NK-92 (cell line): ENCODE measurements around the gene ROBO2.

Experiments
- DNase-seq: peaks from one replicate; lab custom pipeline; 2025; ENCODE audit not compliant: unreplicated experiment; lab: John Stamatoyannopoulos, UW

Gene ROBO2

GRCh38 chr3:77467702-77468625, 428.1 kb downstream of the ROBO2 start:
- DNase-seq = no peak

- DNase-seq = no peak
These were observed 428.7 kb downstream of the ROBO2 start for GRCh38 chr3:77468626-77469020.

GRCh38 chr3:77475507-77475906, 435.6 kb downstream of the ROBO2 start:
- no peak for DNase-seq

DNA sequence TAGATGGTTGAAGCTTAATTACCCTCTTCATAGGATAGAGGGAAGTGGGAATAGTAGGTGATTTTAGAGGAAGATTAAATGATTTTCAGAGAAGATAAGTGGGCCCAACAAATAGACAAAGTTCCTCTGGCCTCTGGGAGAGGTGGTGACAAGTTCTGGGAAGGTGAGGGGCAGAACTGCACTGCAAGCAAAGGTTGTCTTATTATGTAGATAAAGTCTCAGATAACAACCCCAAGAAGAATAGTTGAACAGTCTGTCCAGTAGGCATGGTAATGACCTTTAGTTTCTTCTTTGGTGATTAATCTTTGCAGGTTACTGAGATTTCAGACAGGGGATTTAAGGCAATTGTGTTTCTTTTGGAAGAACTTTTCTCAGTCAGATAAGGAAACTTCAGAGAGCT, 439.1 kb downstream of the ROBO2 start:
- no peak for DNase-seq

DNA sequence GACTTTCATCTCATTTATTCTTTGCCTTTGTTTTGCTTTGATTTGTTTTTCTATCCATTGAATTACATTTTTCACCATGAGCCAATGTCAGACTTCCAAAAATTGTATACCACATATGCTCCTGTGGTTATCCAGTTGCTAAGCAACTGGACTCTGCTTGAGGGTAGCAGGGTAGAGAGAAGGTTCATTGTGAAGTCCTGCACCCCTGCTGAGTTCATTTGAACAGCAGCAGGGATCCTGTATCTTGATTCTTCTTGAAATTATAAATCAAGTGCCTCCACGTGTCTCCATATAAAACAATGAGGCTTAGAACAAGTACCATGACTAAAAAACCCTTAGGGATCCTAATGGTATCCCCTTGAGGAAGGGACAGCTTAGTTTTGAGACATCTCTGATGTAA, 449.3 kb downstream of the ROBO2 start:
- no peak for DNase-seq

DNA sequence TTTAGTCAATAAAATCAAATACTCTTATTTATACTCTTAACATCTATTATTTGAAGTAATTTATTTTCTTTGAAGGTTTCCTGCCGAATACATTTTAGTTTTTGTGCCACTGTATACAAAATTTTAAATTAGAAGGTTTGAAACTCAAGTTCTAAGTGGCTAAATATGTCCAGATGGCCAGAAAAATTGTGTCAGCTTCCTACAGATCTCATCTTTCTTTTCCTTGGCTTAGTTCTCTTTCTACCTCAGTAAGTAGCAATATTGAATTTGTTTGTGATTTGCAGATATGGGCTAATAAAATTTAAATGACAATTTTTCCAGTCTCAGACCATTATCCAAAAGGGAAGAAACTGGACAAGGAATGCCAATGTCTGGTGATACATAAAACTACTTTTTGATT, 452.1 kb downstream of the ROBO2 start:
- DNase-seq = no peak

GRCh38 chr3:77500721-77501120, 460.8 kb downstream of the ROBO2 start:
- DNase-seq = no peak

DNA sequence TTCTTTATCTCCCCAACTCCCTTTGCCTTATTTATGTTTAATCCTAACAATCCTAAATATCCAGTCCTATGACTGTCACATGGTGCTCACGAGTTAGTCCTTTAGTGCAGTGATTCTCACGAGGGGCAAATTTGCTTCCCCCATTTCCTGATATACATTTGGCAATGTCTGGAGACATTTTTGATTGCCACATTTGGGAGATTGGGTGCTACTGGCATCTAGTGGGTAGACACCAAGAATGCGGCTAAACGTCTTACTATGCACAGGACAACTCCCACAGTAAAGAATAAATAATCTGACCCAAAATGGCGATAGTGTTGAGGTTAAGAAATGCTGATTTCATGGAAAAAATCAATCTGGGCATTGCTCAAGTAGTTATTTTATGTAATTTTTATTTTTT, 466.5 kb downstream of the ROBO2 start:
- DNase-seq = no peak

GRCh38 chr3:77513542-77513941, 473.6 kb downstream of the ROBO2 start:
- no peak for DNase-seq

GRCh38 chr3:77514766-77515165, 474.9 kb downstream of the ROBO2 start:
- DNase-seq = no peak

DNA sequence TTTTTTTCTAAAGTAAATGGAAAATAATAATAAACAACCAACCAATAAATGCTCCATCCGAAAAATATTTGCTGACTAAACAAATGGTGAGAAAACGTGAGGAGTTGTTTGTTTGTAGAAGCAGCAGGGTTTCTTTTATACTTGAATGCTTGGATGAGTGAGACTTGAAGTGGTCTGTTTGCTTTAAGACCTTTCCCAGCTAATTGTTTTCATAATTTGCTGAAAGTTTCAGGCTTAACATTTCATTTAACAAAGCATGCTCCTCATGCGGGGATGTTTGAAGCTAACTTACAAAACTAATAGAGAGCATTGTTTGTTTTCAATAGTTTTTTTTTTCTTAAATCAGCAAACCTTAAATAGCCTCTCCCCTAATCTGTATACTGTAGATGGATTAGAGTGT, 484.6 kb downstream of the ROBO2 start:
- DNase-seq = no peak

DNA sequence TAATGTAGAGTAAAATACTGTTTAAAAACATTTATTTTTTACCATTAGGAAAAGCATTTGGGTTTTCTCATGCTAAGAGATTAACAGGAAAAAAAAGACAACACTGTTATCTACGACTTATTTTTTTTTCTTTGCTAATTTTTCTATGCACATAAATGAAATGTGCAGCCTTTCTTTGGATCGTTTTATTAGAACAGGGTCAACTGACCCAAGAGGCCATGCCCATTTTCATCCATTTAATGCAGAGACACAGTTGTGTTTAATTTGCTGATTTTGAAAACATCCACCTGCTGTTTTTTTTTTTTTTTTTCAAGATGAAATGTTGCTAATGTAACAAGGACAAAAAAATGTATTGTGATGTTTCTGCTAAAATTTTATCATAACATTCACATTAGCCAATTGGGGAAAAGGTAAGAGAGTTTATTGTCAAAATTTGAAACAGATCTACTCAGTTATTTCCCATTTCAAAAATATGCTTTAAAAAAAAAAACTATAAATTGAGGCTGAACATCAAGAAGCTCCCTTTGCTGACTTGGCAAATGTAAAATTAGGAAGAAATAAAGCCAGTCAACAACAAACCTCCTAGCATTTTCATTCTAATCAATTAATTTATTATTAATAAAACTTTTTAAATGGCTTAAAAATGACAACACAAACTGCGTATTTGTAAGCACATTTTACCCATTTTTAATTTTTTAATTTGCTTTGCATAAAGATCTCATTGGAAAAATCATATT, 485.2 kb downstream of the ROBO2 start:
- no peak for DNase-seq

- DNase-seq = no peak
These were observed 486.7 kb downstream of the ROBO2 start for GRCh38 chr3:77526573-77527113.

GRCh38 chr3:77529522-77529921, 489.6 kb downstream of the ROBO2 start:
- no peak for DNase-seq

- DNase-seq = no peak
These were observed 491.0 kb downstream of the ROBO2 start for GRCh38 chr3:77530870-77531269.

- DNase-seq = no peak
These were observed 495.2 kb downstream of the ROBO2 start for GRCh38 chr3:77535116-77535515.

- no peak for DNase-seq
These were observed 496.3 kb downstream of the ROBO2 start for GRCh38 chr3:77536038-77536775.

DNA sequence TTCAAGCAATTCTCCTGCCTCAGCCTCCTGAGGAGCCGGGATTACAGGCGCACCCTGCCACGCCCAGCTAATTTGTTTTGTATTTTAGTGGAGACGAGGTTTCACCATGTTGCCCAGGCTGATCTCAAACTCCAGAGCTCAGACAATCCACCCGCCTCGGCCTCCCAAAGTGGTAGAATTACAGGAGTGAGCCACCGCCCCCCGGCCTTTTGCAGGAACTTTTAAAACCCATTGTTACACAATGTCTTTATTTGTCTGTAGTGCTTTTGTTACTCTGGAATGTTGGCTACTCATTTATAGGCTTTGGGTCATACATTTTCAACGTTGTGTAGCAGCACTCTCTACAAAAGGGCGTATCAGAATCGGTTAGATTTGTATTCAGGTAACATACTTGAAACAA, 499.1 kb downstream of the ROBO2 start:
- DNase-seq = no peak

- DNase-seq = no peak
These were observed 499.8 kb downstream of the ROBO2 start for GRCh38 chr3:77539677-77540076.

DNA sequence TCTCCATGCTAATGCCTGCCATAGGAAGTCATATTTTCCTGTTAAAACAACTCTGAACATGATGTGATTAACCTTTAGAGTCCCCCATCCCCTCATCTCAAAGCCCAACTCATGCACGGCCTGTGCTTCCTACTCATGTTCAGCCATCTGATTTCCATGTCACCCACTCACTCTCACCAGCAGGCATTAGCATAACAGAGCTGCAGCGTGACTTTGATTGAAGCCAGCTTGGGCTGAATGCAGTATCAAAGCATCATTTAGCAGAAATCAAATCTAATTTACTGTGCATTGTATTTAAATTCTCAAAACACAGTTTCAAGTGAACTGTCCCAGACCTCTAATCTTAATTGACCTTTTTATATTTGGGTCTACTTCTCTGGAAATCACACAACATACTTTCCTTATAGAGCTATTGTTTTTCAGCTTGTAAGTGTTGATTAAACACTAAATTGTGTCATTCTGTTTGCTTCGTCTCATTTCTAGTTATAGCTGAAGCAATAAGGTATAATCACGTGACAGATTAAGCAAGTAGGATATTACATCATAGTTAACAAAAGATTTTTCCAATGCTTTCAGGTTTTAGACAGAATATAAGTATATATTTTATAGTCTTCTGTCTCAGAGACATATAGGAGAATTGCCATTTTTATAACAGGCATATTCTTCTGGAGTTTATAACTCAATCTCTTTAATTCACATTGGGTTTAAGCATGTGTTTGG, 501.5 kb downstream of the ROBO2 start:
- DNase-seq = no peak

- no peak for DNase-seq
These were observed 506.3 kb downstream of the ROBO2 start for GRCh38 chr3:77546246-77546645.
